Motor neuron (in vitro differentiated cells): ENCODE measurements around the gene CPE. TPM values are rescaled to one million over a fixed set of nuclear protein-coding genes. Genes with fewer than 3 reads are reported as not detected.
"Not testable (repeated sequence)": the region's sequence is repeated elsewhere in the genome, so short reads cannot be mapped to it uniquely, and the experiment has no call there.

Experiments used
- ATAC-seq, 8 experiments: fragments of 200-7000 bp; cut with Tn5 transposase; replicated peaks in 6 of 8; 2 replicates each; pipeline ENCODE4 v1.8.0; 2021; ENCODE audit warnings: mild to moderate bottlenecking in 8 of 8, moderate library complexity in 8 of 8
- H3K27ac ChIP-seq, 2 donors: fragments of 250-450 bp; sonication (Bioruptor Pico); 2 replicates each; pipeline ENCODE4 v1.9.0; 2021; ENCODE audit warnings: antibody characterized with exemption in 2 of 2, mild to moderate bottlenecking in 2 of 2, moderate library complexity in 1 of 2
- H3K4me1 ChIP-seq, 2 donors: fragments of 250-450 bp; sonication (Bioruptor Pico); replicated peaks in 1 of 2; 2 replicates each; pipeline ENCODE4 v1.6.1; 2021; ENCODE audit warnings: antibody characterized with exemption in 2 of 2, mild to moderate bottlenecking in 2 of 2, moderate library complexity in 1 of 2
- H3K4me3 ChIP-seq, 5 donors: fragments of 250-450 bp; sonication (Bioruptor Pico); 2 replicates each; pipeline ENCODE4 v1.9.0; 2021; ENCODE audit warnings: antibody characterized with exemption in 5 of 5, mild to moderate bottlenecking in 5 of 5, moderate library complexity in 4 of 5
- WGBS, 10 experiments: fragments of 450-650 bp; shearing (Covaris generic); methylation state at CpG; one replicate each; pipeline ENCODE4 v1.0.0; 2022; 5-methylcytosine and 5-hydroxymethylcytosine counted together
- in situ Hi-C, 9 experiments: fragments of 400-800 bp; cut with MboI; loops; one replicate each; pipeline ENCODE4 v1.15.0; 2021; ENCODE audit warnings: low sequenced_read_pairs in 9 of 9, low pct_unique_long_range_greater_than_20kb in 2 of 9; ENCODE audit not compliant: unreplicated experiment in 9 of 9
- total RNA-seq, 8 experiments: library from RNA; unstranded; fragments of 300-600 nt; gene quantifications; 2 replicates each; pipeline versions ENCODE4 v1.2.3 to v1.2.4, GENCODE V29; 2022

CPE gene
- total RNA-seq, 8 experiments from 2014 or later: 120 to 361 (median 248) TPM

DNA sequence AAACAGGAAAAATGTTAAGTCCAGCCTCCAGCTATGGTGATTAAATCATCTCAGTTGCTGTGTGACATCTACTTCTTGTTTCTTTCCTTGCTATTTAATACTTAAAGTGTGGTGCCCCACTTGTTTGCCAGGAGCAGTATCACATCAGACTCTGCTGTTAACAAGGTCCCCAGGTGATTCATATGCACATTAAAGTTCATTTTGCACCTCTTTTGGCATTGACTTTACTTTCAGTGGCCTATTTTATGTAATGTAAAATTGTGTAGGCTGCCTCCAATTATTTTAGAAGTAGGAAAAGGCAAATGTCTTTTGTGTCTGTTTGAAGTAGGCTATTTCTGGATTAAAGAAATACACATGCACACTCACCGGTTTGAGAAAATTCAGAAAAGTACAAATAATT lies 47.5 kb downstream of the CPE start:
- H3K4me3 ChIP-seq: no peak overlapping the region
- no peak overlapping the region for H3K27ac ChIP-seq
- 8 to 100% (median 92%) methylated on average over 1 of the region's 1 CpG; no CpG with 5 or more reads in 1 of the 10 experiments for WGBS, 10 experiments
- peak in 1 of 8 experiments; percentile 26 for ATAC-seq
- in situ Hi-C loops: no loop called here
- no peaks in the 10 kb centered on the region for H3K4me1 ChIP-seq

DNA sequence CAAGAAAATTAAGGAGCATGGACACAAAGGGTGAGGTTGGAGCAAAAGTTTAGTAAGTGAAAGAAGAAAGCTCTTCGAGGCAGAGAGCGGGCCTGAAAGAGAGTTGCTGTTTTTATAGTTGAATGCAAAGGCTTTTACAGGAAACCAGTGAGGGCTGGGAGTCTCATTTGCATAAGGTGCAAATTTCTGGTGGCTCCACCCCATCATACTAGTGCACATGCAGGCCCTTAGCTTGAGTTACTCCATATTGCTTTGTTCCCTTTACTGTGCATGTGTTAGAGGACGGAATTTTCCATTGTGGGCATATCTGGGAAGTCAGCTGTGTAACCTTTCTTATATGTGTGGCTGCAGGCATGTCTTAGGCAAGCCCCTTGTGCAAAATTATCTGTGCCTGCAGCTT lies 48.0 kb downstream of the CPE start:
- H3K27ac ChIP-seq: no peak overlapping the region
- H3K4me3 ChIP-seq: no peak overlapping the region
- peak in 3 of 8 experiments; percentile 68 to 92 (median 71) for ATAC-seq
- no peaks in the 10 kb centered on the region for H3K4me1 ChIP-seq
- in situ Hi-C loops: no loop called here
- 10 to 97% (median 87%) methylated on average over 1 to 3 of the region's 3 CpGs; no CpG with 5 or more reads in 2 of the 10 experiments for WGBS, 10 experiments

GRCh38 chr4:165428957-165429356 lies 50.1 kb downstream of the CPE start:
- Histone ChIP-seq H3K4me1 (no peaks in the 10 kb centered on the region), H3K27ac (no peak overlapping the region), H3K4me3 (no peak overlapping the region)
- 0 to 100% (median 71%) methylated on average over 1 to 2 of the region's 2 CpGs; no CpG with 5 or more reads in 1 of the 10 experiments for WGBS, 10 experiments
- no peak for ATAC-seq
- in situ Hi-C loops: no loop called here

GRCh38 chr4:165433529-165433928 lies 54.7 kb downstream of the CPE start:
- H3K4me1 ChIP-seq: peaks cover 0 to under 1% of the 10 kb centered on the region in 2 donors
- WGBS, 10 experiments: 60 to 100% (median 75%) methylated on average over 1 to 5 of the region's 5 CpGs; no CpG with 5 or more reads in 1 of the 10 experiments
- no peak overlapping the region for H3K4me3 ChIP-seq
- peak in 1 of 8 experiments; percentile 79 for ATAC-seq
- H3K27ac ChIP-seq: no peak overlapping the region
- in situ Hi-C loops: no loop called here

DNA sequence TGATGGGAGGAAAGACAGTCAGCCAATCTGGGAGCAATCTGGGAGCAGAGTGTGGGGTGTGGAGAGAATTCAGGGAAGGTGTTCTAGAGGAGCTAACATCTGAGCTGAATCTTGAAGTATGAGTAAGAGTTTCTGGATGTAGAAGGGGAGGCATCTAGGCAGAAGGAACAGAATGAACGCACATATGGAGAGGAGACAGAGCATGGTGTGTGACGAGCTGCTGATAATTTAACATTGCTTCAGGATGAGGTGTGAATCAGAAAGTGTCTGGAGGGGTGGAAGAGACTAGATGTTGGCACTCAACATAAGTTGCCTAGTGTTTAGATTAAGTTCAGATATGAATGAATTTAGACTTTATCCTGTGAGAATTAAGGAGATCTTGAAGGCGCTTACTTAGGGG lies 58.9 kb downstream of the CPE start:
- ATAC-seq: no peak
- WGBS, 10 experiments: 50 to 100% (median 97%) methylated on average over 1 to 3 of the region's 3 CpGs; no CpG with 5 or more reads in 1 of the 10 experiments
- in situ Hi-C loops: no loop called here
- no peak overlapping the region for H3K4me3 ChIP-seq
- H3K27ac ChIP-seq: no peak overlapping the region
- H3K4me1 ChIP-seq: peaks cover 0 to 14% of the 10 kb centered on the region in 2 donors

GRCh38 chr4:165439344-165439743 lies 60.5 kb downstream of the CPE start:
- ATAC-seq: peak in 4 of 8 experiments; percentile 14 to 25 (median 22)
- Histone ChIP-seq H3K4me1 (peaks cover 0 to 14% of the 10 kb centered on the region in 2 donors), H3K4me3 (no peak overlapping the region), H3K27ac (no peak overlapping the region)
- in situ Hi-C loops: no loop called here
- WGBS, 10 experiments: 0 to 100% (median 58%) methylated on average over 1 to 2 of the region's 2 CpGs; no CpG with 5 or more reads in 2 of the 10 experiments

GRCh38 chr4:165439981-165440380 lies 61.2 kb downstream of the CPE start:
- Histone ChIP-seq H3K27ac (no peak overlapping the region), H3K4me3 (no peak overlapping the region), H3K4me1 (peaks cover 0 to 14% of the 10 kb centered on the region in 2 donors)
- no peak for ATAC-seq
- WGBS, 10 experiments: 20 to 100% (median 91%) methylated on average over 1 of the region's 1 CpG; no CpG with 5 or more reads in 3 of the 10 experiments
- in situ Hi-C loops: no loop called here

DNA sequence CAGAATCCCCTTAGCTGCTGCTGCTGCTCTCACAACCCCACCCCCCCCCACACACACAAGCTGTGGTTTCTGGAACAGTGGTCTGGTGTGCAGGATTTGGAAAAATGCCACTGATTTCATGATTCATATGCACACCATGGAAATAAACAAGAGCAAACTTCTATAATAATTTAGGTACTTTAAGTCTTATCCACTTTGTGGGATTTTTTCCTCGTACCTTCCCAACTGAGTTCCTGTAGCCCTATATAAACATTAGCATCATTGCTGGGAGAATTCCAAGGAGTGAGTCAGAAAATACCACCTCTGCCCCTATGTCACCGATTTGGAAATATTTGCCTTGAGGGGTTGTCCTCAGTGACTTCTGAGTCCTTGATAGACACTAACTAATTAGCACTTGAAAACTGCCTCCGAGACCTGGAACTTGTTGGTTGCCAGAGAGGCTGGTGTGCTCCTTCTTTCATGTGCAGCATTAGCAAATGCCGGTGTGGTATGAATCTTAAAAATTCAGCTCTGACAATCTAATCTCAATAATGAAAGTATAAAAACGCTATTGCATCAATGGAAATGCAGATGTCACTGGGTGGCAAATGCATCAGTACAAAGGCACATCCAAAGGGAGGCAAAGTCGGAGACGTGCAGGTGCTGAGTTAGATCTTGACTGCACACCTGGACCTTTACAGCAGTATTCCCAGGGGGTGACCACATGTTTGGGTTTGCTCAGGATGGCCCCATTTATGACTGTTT lies 61.8 kb downstream of the CPE start:
- peak in 3 of 8 experiments; percentile 56 to 68 (median 68) for ATAC-seq
- Histone ChIP-seq H3K27ac (no peak overlapping the region), H3K4me1 (peaks cover 0 to 14% of the 10 kb centered on the region in 2 donors), H3K4me3 (no peak overlapping the region)
- in situ Hi-C loops: no loop called here
- 0 to 83% (median 31%) methylated on average over 1 to 7 of the region's 7 CpGs; no CpG with 5 or more reads in 2 of the 10 experiments for WGBS, 10 experiments

DNA sequence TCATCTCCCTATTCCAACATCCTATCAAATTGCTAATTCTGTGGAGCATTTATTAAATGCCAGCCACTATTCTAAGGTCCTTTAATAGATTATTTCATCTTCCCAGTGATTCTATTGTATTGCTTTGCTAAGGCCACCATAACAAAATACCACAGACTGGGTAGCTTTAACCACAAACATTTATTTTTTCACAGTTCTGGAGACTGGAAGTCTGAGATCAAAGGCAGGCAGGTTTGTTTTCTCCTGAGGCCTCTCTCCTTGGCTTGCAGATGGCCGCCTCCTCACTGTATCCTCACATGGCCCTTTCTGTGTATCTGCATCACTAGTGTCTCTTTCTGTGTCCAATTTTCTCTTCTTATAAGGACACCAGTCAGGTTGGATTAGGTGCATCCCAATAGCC lies 64.5 kb downstream of the CPE start:
- ATAC-seq: no peak
- no peak overlapping the region for H3K4me3 ChIP-seq
- peaks cover 0 to 14% of the 10 kb centered on the region in 2 donors for H3K4me1 ChIP-seq
- H3K27ac ChIP-seq: no peak overlapping the region
- WGBS, 10 experiments: 86 to 100% (median 100%) methylated on average over 1 of the region's 1 CpG; no CpG with 5 or more reads in 5 of the 10 experiments
- in situ Hi-C loops: no loop called here

- no peak for ATAC-seq
- Histone ChIP-seq H3K4me1 (no peaks in the 10 kb centered on the region), H3K4me3 (no peak overlapping the region), H3K27ac (no peak overlapping the region)
- in situ Hi-C loops: no loop called here
- 59 to 96% (median 89%) methylated on average over 3 to 4 of the region's 4 CpGs; no CpG with 5 or more reads in 3 of the 10 experiments for WGBS, 10 experiments
Observed at GRCh38 chr4:165448700-165449099, 69.9 kb downstream of the CPE start.

DNA sequence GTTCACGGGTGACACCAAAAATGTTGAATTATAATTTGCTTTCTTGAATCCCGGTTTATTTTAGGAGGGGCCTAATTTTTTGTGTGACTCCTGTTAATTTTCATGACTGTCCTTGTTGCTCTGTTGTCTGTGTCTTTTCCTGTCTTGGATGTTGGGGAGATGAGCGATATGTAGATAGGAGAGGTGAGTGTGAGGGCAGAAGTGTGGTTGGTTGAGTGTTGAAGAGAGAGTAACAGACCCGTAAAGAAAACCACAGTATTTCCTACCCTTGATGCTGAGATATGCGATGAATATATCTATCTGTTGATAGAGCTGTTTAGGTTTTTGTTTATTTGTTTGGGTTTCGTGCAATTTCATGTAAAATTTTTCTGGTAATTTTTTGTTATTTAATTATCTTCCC lies 70.5 kb downstream of the CPE start:
- in situ Hi-C loops: no loop called here
- Histone ChIP-seq H3K4me1 (no peaks in the 10 kb centered on the region), H3K4me3 (no peak overlapping the region), H3K27ac (no peak overlapping the region)
- 57 to 92% (median 82%) methylated on average over 2 to 6 of the region's 6 CpGs for WGBS, 10 experiments
- no peak for ATAC-seq

GRCh38 chr4:165450871-165451270 lies 72.1 kb downstream of the CPE start:
- Histone ChIP-seq H3K27ac (no peak overlapping the region), H3K4me3 (no peak overlapping the region), H3K4me1 (no peaks in the 10 kb centered on the region)
- WGBS, 10 experiments: 67 to 100% (median 90%) methylated on average over 1 to 4 of the region's 5 CpGs; no CpG with 5 or more reads in 3 of the 10 experiments
- no peak for ATAC-seq
- in situ Hi-C loops: loop anchor here in 7 of 9 experiments (25.0 kb wide), 3 partner anchors 89 to 339 kb away; partner anchors contain the start of gene TMEM192 (in 1 of the 7)

DNA sequence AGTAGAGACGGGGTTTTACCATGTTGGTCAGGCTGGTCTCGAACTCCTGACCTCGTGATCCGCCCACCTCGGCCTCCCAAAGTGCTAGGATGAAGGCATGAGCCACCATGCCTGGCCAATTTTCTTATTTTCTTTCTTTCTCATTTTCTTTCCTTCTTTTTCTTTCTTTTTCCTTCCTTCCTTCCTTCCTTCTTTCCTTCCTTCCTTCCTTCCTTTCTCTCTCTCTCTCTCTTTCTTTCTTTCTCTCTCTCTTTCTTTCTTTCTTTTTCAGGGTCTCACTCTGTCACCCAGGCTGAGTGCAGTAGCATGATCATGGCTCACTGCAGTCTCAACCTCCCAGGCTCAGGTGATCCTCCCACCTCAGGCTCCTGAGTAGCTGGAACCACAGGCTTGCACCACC lies 74.3 kb downstream of the CPE start:
- not testable (repeated sequence) for H3K4me3 ChIP-seq, ATAC-seq, H3K27ac ChIP-seq, H3K4me1 ChIP-seq
- WGBS, 10 experiments: 58 to 100% (median 94%) methylated on average over 1 to 5 of the region's 5 CpGs; no CpG with 5 or more reads in 5 of the 10 experiments
- in situ Hi-C loops: loop anchor here in 7 of 9 experiments (25.0 kb wide), 3 partner anchors 91 to 341 kb away; partner anchors contain the start of gene TMEM192 (in 1 of the 7)
